Measurements from ENCODE around the gene IL21R. TPM values are rescaled to one million over a fixed set of nuclear protein-coding genes. Genes with fewer than 3 reads are reported as not detected.
A peak's percentile ranks its signal among the peaks of the same experiment; 100 is the strongest.
"Not testable (repeated sequence)": the region's sequence is repeated elsewhere in the genome, so short reads cannot be mapped to it uniquely, and the experiment has no call there.

IL21R gene
- total and polyA plus RNA-seq, 5 experiments from 2014 or later: 26.5 to 47.1 (median 29.4) TPM

DNA sequence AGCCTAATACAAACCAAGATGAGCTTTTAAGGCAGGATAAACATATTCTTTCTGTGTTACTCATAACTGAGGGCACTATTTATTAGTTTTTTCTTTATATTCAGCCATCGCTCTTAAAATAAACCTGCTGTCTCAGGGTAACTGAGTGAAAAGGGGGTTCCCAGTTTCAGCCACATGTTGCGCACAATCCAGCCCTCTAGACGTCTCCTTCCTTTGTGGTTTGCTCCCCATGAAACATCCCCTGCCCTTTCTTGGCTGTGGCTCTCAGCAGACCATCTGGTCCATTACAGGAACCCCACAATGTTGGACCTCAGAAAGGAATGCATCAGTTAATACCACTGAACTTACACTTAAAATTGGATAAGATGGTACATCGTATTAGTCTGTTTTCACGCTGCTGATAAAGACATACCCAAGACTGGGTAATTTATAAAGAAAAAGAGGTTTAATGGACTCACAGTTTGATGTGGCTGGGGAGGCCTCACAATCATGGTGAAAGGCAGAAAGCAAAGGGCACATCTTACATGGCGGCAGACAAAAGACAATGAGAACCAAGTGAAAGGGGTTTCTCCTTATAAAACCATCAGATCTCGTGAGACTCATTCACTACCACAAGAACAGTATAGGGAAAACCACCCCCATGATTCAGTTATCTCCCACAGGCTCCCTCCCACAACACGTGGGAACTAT lies 12.6 kb upstream of the IL21R start:
- Mint-ChIP-seq H3K36me3 (peaks cover 0 to 25% (median 16%) of the 10 kb centered on the region in 3 donors), H3K9me3 (peaks cover 3 to 36% (median 18%) of the 10 kb centered on the region in 9 donors), H3K4me1 (peaks cover under 1 to 18% (median 3%) of the 10 kb centered on the region in 4 donors), H3K27ac (no peak overlapping the region), H3K4me3 (no peak overlapping the region), H3K27me3 (no peaks in the 10 kb centered on the region)
- POLR2A ChIA-PET: interaction anchor here (1.0 to 1.5 kb wide), 2 partner anchors 15 to 18 kb away, joined by 3 to 5 read pairs; no protein-coding TSS in a partner anchor
- DNase-seq (no peak), ATAC-seq (no peak)

DNA sequence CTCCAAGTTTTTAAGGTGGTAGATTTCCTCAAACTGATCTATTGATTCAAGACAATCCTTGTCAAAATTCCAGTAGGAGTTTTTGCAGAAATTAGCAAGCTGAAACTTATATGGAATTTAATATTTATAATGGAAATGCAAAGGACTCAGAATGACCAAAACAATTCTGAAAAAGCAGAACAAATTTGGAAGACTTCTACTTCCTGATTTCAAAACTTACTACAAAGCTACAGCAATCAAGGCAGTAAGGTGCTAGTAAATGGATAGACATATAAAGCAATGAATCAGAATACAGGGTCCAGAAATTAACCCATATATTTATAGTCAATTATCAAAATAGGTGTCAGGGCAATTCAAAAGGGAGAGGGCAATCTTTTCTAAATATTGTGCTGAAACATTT lies 11.8 kb upstream of the IL21R start:
- Mint-ChIP-seq H3K9me3 (peaks cover 5 to 40% (median 18%) of the 10 kb centered on the region in 9 donors), H3K4me1 (peaks cover 0 to 15% (median 2%) of the 10 kb centered on the region in 4 donors), H3K4me3 (no peak overlapping the region), H3K27me3 (no peaks in the 10 kb centered on the region), H3K36me3 (peaks cover 0 to 31% (median 18%) of the 10 kb centered on the region in 3 donors), H3K27ac (no peak overlapping the region)
- POLR2A ChIA-PET: no interaction called here
- DNase-seq (no peak), ATAC-seq (no peak)

DNA sequence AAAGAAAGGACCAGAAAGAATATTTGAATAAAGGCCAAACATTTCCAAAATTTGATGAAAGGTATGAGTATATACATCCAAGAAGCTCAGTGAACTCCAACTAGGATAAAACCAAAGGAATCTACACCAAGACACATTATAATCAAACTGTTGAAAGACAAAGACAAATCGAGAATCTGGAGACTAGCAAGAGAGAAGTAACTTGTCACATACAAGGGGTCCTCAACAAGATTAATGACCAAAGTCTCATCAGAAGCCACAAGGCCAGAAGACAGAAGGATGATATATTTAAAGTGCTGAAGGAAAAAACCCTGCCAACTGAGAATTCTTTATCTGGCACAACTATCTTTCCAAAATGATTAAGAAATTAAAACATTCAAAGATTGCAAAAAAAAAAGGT lies 9.3 kb upstream of the IL21R start:
- Mint-ChIP-seq H3K4me1 (peaks cover 0 to 14% (median 2%) of the 10 kb centered on the region in 4 donors), H3K27ac (no peak overlapping the region), H3K27me3 (no peaks in the 10 kb centered on the region), H3K9me3 (peaks cover 5 to 45% (median 18%) of the 10 kb centered on the region in 9 donors), H3K36me3 (peaks cover 0 to 31% (median 21%) of the 10 kb centered on the region in 3 donors), H3K4me3 (no peak overlapping the region)
- POLR2A ChIA-PET: interaction anchor here (1.1 kb wide), 1 partner anchor 8 kb away, joined by 5 read pairs; no protein-coding TSS in a partner anchor
- DNase-seq (no peak), ATAC-seq (no peak)

DNA sequence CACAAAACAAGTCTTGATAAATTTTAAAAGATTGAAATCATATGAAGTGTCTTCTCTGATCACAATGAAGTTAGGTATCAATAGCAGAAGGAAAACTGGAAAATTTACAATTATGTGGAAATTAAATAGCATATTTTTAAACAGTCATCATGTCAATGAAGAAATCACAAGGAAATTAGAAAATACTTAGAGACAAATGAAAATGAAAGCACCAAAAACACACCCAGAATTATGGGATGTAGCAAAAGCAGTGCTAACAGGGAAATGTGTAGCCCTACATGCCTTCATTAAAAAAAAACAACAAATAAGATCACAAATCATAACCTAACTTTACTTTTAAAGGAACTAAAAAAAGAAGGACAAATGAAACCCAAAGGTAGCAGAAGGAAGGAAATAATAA lies 7.5 kb upstream of the IL21R start:
- no peaks in the 10 kb centered on the region for H3K27me3 Mint-ChIP-seq
- ATAC-seq: no peak
- DNase-seq: no peak
- H3K36me3 Mint-ChIP-seq: peaks cover 0 to 28% (median 21%) of the 10 kb centered on the region in 3 donors
- peaks cover 1 to 24% (median 7%) of the 10 kb centered on the region in 4 donors for H3K4me1 Mint-ChIP-seq
- H3K27ac Mint-ChIP-seq: peak overlapping the region in 2 of 10 donors; percentile 54 to 80
- H3K9me3 Mint-ChIP-seq: peaks cover 5 to 42% (median 18%) of the 10 kb centered on the region in 9 donors
- H3K4me3 Mint-ChIP-seq: no peak overlapping the region
- POLR2A ChIA-PET: no interaction called here

DNA sequence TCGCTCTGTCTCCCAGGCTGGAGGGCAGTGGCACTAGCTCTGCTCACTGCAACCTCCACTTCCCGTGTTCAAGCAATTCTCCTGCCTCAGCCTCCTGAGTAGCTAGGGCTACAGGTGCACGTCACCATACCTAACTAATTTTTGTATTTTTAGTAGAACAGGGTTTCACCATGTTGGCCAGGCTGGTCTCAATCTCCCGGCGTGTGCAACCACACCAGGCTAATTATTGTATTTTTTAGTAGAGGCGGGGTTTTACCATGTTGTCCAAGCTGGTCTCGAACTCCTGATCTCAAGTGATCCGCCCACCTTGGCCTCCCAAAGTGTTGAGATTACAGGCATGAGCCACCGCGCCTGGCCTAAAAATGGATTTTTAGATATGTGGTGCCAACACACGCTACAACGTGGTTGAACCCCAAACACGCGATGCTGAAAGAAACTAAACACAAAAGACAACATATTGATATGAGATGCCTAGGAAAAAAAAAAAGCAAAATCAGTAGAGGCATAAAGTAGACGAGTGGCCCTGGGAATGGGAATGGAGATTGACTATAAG lies 3.6 kb upstream of the IL21R start:
- peak overlapping the region in 1 of 10 donors; percentile 55 for H3K4me3 Mint-ChIP-seq
- peak overlapping the region in 2 of 10 donors; percentile 32 to 52 for H3K27ac Mint-ChIP-seq
- H3K36me3 Mint-ChIP-seq: peaks cover 0 to 20% (median 5%) of the 10 kb centered on the region in 3 donors
- H3K27me3 Mint-ChIP-seq, DNase-seq, ATAC-seq: not testable (repeated sequence)
- peaks cover 0 to 20% (median 10%) of the 10 kb centered on the region in 9 donors for H3K9me3 Mint-ChIP-seq
- POLR2A ChIA-PET: interaction anchor here (0.6 to 1.1 kb wide), 6 partner anchors 8 to 61 kb away, joined by 3 to 13 read pairs (median 3); no protein-coding TSS in a partner anchor
- H3K4me1 Mint-ChIP-seq: peaks cover 13 to 59% (median 42%) of the 10 kb centered on the region in 4 donors

DNA sequence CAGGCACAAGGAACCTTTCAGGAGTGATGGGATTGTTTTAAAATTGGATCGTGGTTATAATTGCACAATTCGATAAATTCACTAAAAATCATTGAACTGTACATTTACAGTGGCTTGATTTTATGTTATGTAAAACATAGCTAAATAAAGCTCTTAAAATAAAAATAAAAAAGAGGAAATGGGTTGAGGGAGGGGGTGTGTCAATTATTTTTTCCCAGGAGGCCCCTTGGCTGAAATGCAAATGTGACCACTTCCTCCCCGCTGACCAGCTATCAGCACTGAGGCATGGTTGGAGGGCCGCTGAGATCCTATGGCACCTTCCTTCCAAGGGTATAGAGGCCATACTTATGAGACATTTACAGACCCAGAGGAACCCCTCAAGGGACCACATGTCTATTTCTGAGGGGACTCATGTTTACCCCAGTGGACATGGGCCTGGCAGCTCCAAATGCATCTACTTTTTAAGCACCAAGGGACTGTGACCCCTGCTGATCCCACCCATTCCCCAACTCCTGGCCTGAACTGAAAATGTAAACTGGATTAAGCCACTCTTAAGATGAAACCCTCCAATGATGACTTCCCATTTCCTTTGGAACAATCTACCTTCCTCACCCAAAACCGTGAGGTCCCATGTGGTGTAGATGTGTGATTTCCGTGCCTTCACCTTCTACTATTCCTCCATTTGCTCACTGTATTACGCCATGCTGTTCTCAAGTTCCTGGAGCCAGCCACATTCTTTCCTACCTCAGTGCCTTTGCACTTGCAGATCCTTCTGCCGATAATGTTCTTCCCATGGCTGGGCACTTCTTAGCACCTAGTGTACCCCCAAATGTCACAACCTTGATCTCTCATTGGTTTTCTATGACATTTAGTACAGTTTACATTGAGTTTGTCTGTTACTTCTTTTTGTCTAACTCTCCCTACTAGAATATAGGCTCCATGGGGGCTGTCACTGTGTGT lies 2.8 kb upstream of the IL21R start:
- peak overlapping the region in 1 of 10 donors; percentile 55 for H3K4me3 Mint-ChIP-seq
- H3K27ac Mint-ChIP-seq: peak overlapping the region in 8 of 10 donors; percentile 3 to 80 (median 44)
- ATAC-seq (no peak), DNase-seq (no peak)
- H3K9me3 Mint-ChIP-seq: peaks cover 0 to 15% (median 10%) of the 10 kb centered on the region in 9 donors
- POLR2A ChIA-PET: interaction anchor here (0.6 to 9.3 kb wide), 8 partner anchors 12 to 64 kb away, joined by 3 to 167 read pairs (median 3); no protein-coding TSS in a partner anchor
- H3K4me1 Mint-ChIP-seq: peaks cover 15 to 66% (median 48%) of the 10 kb centered on the region in 4 donors
- H3K36me3 Mint-ChIP-seq: peaks cover 0 to 19% (median 5%) of the 10 kb centered on the region in 3 donors
- H3K27me3 Mint-ChIP-seq: no peaks in the 10 kb centered on the region

DNA sequence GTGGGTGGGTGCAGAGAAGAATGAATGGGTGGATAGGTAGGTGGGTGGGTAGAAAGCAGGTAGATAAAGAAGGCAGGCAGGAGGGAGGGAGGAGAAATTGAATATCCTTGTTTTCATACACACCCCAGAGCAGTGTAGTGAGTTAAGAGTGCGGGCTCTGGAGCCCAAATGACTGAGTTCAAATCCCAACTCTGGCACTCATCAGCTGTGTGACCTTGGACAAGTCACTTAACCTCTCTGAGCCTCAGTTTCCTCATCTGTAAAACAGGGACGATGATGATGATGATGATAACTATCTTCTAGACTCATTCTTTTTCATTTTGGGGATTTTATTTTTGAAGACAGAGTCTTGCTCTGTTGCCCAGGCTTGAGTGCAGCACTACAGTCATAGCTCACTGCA lies 2.0 kb upstream of the IL21R start:
- H3K36me3 Mint-ChIP-seq: peaks cover 0 to 11% (median 4%) of the 10 kb centered on the region in 3 donors
- no peak for DNase-seq
- ATAC-seq: no peak
- peaks cover 0 to 7% (median 2%) of the 10 kb centered on the region in 9 donors for H3K9me3 Mint-ChIP-seq
- peaks cover 20 to 69% (median 55%) of the 10 kb centered on the region in 4 donors for H3K4me1 Mint-ChIP-seq
- no peaks in the 10 kb centered on the region for H3K27me3 Mint-ChIP-seq
- H3K4me3 Mint-ChIP-seq: peak overlapping the region in 1 of 10 donors; percentile 25
- H3K27ac Mint-ChIP-seq: peak overlapping the region in 6 of 10 donors; percentile 6 to 80 (median 45)
- POLR2A ChIA-PET: interaction anchor here (1.0 to 9.3 kb wide), 6 partner anchors 21 to 196 kb away, joined by 3 to 167 read pairs (median 46); no protein-coding TSS in a partner anchor

DNA sequence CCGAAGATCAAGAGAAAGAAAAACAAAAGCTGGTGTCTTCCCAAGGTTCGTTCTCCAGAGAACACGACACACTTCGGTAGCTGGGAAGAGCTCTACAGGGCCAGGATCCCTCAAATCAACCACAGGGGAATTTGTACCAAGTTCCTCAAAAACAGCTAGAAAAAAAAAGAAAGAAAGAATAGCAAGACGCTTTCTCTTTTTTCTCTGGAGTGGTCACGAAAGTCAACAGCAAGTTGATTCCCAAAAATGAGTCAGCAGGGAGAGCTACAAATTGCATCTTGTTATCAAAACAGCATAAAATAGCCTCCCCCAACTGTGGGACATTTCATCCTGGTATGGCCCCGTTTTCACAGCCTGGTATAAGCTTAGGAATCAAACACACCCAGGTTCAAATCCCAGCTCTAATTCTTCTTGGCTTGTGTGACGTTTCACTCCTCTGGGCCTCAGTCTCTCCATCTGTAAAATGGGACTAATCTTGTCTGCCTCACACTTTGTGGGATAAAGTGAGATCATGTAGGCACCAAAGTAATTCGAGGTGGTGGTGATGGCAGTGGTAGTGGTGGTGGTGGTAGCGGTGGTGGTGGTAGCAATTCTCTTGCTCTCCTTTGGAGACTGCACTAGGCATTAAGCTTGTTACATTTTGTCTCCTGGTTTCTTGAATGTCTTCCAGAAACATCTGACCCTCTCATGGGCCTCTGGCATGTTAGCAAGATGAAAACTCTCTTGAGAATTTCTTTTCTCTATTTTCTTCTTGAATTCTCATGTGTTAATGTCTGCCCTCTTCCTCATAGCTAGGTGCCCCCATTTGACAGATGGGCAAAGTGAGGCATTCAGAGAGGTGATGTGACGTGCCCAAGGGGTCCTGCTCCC lies 988 bp upstream of the IL21R start:
- DNase-seq (no peak), ATAC-seq (no peak)
- POLR2A ChIA-PET: interaction anchor here (0.9 to 9.3 kb wide), 12 partner anchors 8 to 231 kb away, joined by 3 to 167 read pairs (median 15); partner anchors contain the start of gene KDM8
- H3K27ac Mint-ChIP-seq: peak overlapping the region; percentile 61 to 100 (median 98)
- H3K36me3 Mint-ChIP-seq: peaks cover 0 to 9% (median 0%) of the 10 kb centered on the region in 3 donors
- H3K4me1 Mint-ChIP-seq: peaks cover 23 to 77% (median 64%) of the 10 kb centered on the region in 4 donors
- no peaks in the 10 kb centered on the region for H3K27me3 Mint-ChIP-seq
- peak overlapping the region in 9 of 10 donors; percentile 15 to 99 (median 97) for H3K4me3 Mint-ChIP-seq
- no peaks in the 10 kb centered on the region for H3K9me3 Mint-ChIP-seq

DNA sequence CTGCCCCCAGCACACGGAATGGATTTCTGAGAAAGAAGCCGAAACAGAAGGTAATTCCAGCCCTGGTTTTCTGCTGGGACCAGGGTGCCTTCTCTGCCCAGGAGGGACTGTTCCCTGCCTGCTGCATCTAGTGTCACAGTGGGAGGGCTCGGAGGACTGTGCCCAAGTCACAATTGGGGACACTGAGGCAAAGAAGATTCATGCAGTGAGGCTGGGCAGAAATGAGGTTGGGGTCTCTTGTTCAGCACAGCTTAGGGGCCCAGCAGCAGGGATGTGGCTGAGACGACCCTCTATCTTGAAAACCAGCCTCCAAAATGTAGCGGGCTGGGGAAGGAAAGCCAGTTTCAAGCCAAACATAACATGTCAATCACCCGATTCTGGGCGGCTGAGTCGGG lies 592 bp downstream of the IL21R start:
- peak overlapping the region; percentile 92 to 100 (median 99) for H3K27ac Mint-ChIP-seq
- peaks cover 33 to 91% (median 79%) of the 10 kb centered on the region in 4 donors for H3K4me1 Mint-ChIP-seq
- POLR2A ChIA-PET: interaction anchor here (0.6 to 9.3 kb wide), 22 partner anchors 8 to 293 kb away, joined by 3 to 167 read pairs (median 5); partner anchors contain the start of gene KDM8
- no peak for ATAC-seq
- no peaks in the 10 kb centered on the region for H3K27me3 Mint-ChIP-seq
- DNase-seq: peak in 1 of 10 donors; percentile 47
- H3K9me3 Mint-ChIP-seq: no peaks in the 10 kb centered on the region
- peaks cover 0 to 9% (median 0%) of the 10 kb centered on the region in 3 donors for H3K36me3 Mint-ChIP-seq
- H3K4me3 Mint-ChIP-seq: peak overlapping the region; percentile 97 to 99 (median 98)

DNA sequence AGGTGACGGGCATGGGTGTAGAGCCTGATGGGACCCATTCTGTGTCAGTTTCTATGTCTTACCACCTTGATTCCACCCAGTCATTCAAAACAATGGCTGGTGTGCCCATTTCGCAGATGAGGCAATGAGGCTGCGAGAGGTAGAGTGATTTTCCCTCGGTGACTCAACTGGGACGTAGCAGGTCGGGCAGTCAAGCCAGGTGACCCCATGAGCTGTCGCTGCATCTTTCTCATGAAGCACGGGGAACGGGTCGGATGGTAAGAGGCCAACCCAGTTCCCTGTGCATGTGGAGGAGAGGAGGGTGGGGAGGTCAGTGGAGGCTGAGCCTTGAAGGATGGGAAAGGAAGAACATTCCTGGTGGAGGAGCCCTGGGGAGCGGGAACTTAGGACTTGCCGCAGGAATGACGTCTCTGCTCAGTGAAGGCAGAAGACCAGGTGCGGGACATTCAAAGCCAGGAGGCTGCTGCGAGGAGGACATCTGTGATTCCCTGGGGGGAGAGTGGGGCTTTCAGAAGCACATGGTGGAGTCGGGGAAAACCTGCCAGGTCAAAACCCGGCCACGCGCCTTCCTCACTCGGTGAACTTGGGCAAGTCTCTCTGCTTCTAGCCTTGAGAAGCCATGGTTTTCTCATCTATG lies 1.1 kb downstream of the IL21R start:
- POLR2A ChIA-PET: interaction anchor here (0.6 to 9.3 kb wide), 15 partner anchors 15 to 203 kb away, joined by 3 to 167 read pairs (median 5); partner anchors contain the start of gene KDM8
- Mint-ChIP-seq H3K36me3 (peaks cover 2 to 9% (median 3%) of the 10 kb centered on the region in 3 donors), H3K27me3 (no peaks in the 10 kb centered on the region), H3K4me3 (peak overlapping the region; percentile 97 to 99 (median 98)), H3K4me1 (peaks cover 37 to 96% (median 84%) of the 10 kb centered on the region in 4 donors), H3K27ac (peak overlapping the region; percentile 92 to 100 (median 99)), H3K9me3 (no peaks in the 10 kb centered on the region)
- DNase-seq: peak in 8 of 10 donors; percentile 23 to 65 (median 30)
- ATAC-seq: no peak

Measured in naive thymus-derived CD8-positive, alpha-beta T cell (primary cell).